Epithelial cell of esophagus (primary cell): Measurements from ENCODE around the gene SLC24A5.

Source experiments
- DNase-seq: peaks from one replicate; pipeline ENCODE4 v3.0.0; 2010; ENCODE audit warnings: low read depth
- H3K4me3 ChIP-seq: 2 replicates; pipeline ENCODE4 v1.5.1; 2011; ENCODE audit warnings: mild to moderate bottlenecking, low read length, control low read depth
- CTCF ChIP-seq: IDR thresholded peaks from 2 replicates; pipeline ENCODE4 v1.5.1; 2011; ENCODE audit warnings: low read depth, mild to moderate bottlenecking, low read length, control low read depth, inconsistent platforms; ENCODE audit not compliant: insufficient read depth; ENCODE audit errors: missing control alignments

SLC24A5 gene

GRCh38 chr15:48178648-48178931 is 57.8 kb downstream of the SLC24A5 start:
- TF ChIP-seq CTCF: no peak
- peak overlapping the region; percentile 49 for H3K4me3 ChIP-seq

GRCh38 chr15:48182749-48183148 is 62.0 kb downstream of the SLC24A5 start:
- H3K4me3 ChIP-seq: no peak overlapping the region
- no peak for TF ChIP-seq CTCF
- no peak for DNase-seq

More at GRCh38 chr15:48178648-48178931, 57.8 kb downstream of the SLC24A5 start:
- DNase-seq: no peak

GRCh38 chr15:48185529-48185928 is 64.7 kb downstream of the SLC24A5 start:
- DNase-seq: no peak
- H3K4me3 ChIP-seq: no peak overlapping the region
- TF ChIP-seq CTCF: no peak

- no peak for DNase-seq
- no peak overlapping the region for H3K4me3 ChIP-seq
- no peak for TF ChIP-seq CTCF
Measured at GRCh38 chr15:48186271-48186670, 65.5 kb downstream of the SLC24A5 start.

- H3K4me3 ChIP-seq: no peak overlapping the region
- DNase-seq: peak; percentile 80
- no peak for TF ChIP-seq CTCF
Measured at GRCh38 chr15:48190932-48191573, 70.3 kb downstream of the SLC24A5 start.

GRCh38 chr15:48191574-48192225 is 70.9 kb downstream of the SLC24A5 start, which contains the start of gene CTXN2:
Gene CTXN2 (plus strand): TSS chr15:48191665. CDS start chr15:48201301, 9,636 bp downstream.
- no peak within 1 kb of the TSS for H3K4me3 ChIP-seq
- peak; percentile 24 for DNase-seq
- no peak for TF ChIP-seq CTCF
